Caco-2 (cell line): ENCODE measurements around the gene PBX4. TPM values are rescaled to one million over a fixed set of nuclear protein-coding genes. Genes with fewer than 3 reads are reported as not detected.
A peak's percentile ranks its signal among the peaks of the same experiment; 100 is the strongest.

Source experiments
- BruUV-seq: library from RNA; stranded (reverse); fragments of 400-500 nt; replicated peaks from 2 replicates; lab custom pipeline; 2021; lab: Mats Ljungman, UMichigan
- CTCF ChIA-PET: fragments of 300-600 bp; sonication (Branson Sonifier 250); formaldehyde crosslinking; loops from one replicate; lab custom pipeline; 2022; ENCODE audit warnings: antibody characterized with exemption; lab: Charles Lee
- POLR2A ChIA-PET: fragments of 300-600 bp; sonication (Branson Sonifier 250); formaldehyde crosslinking; loops from one replicate; lab custom pipeline; 2022; ENCODE audit warnings: antibody characterized with exemption; lab: Charles Lee
- DNase-seq, 2 experiments: peaks; one replicate each; pipeline versions ENCODE4 v3.0.0 to v3.0.0-alpha.2; 2020 to 2022
- H3K27me3 ChIP-seq: replicated peaks from 2 replicates; pipeline ENCODE4 v1.6.0; 2011; ENCODE audit warnings: low read length; ENCODE audit not compliant: control insufficient read depth, insufficient read depth
- H3K36me3 ChIP-seq: 2 replicates; pipeline ENCODE4 v1.5.1; 2011; ENCODE audit warnings: low read length; ENCODE audit not compliant: control insufficient read depth, insufficient read depth
- H3K4me1 ChIP-seq: fragments of 250-450 bp; sonication (Bioruptor Pico); 2 replicates; pipeline ENCODE4 v1.5.1; 2020; ENCODE audit warnings: mild to moderate bottlenecking
- H3K4me3 ChIP-seq: 2 replicates; pipeline ENCODE4 v1.5.1; 2011; ENCODE audit warnings: low read depth, mild to moderate bottlenecking, control low read depth, low read length
- H3K9me3 ChIP-seq: fragments of 250-450 bp; sonication (Bioruptor Pico); 2 replicates; pipeline ENCODE4 v1.5.1; 2020; ENCODE audit warnings: mild to moderate bottlenecking, moderate library complexity
- H3K27ac Mint-ChIP-seq: one replicate; pipeline ENCODE4 v1.8.0; 2022; ENCODE audit warnings: mixed read lengths; ENCODE audit not compliant: unreplicated experiment
- H3K27me3 Mint-ChIP-seq: one replicate; pipeline ENCODE4 v1.8.0; 2022; ENCODE audit warnings: mixed read lengths; ENCODE audit not compliant: insufficient read depth, unreplicated experiment
- H3K36me3 Mint-ChIP-seq: one replicate; pipeline ENCODE4 v1.8.0; 2022; ENCODE audit warnings: mild to moderate bottlenecking, mixed read lengths; ENCODE audit not compliant: insufficient read depth, unreplicated experiment
- H3K4me1 Mint-ChIP-seq: one replicate; pipeline ENCODE4 v1.8.0; 2022; ENCODE audit warnings: low read depth, mixed read lengths; ENCODE audit not compliant: unreplicated experiment
- H3K4me3 Mint-ChIP-seq: one replicate; pipeline ENCODE4 v1.8.0; 2022; ENCODE audit warnings: mild to moderate bottlenecking, moderate library complexity, mixed read lengths; ENCODE audit not compliant: unreplicated experiment
- H3K9me3 Mint-ChIP-seq: one replicate; pipeline ENCODE4 v1.8.0; 2022; ENCODE audit warnings: mixed read lengths; ENCODE audit not compliant: unreplicated experiment
- intact Hi-C: fragments of 100-400 bp; cut with micrococcal nuclease; formaldehyde crosslinking; loops from one replicate; pipeline ENCODE4 v1.10.0; 2022; ENCODE audit not compliant: unreplicated experiment
- total RNA-seq: library from RNA; stranded (reverse); gene quantifications from 2 replicates; pipeline ENCODE4 v1.2.3, GENCODE V29; 2022
- TF ChIP-seq, protein P1 (sequence below), 2 experiments: fragments of 200-600 bp in 1 of 2; IDR thresholded peaks; 1 replicate in 1 of 2; 2 replicates in 1 of 2; pipeline versions ENCODE4 v1.5.1 to v1.8.0; 2011 to 2022; ENCODE audit warnings: antibody characterized with exemption in 1 of 2, control low read depth in 1 of 2, inconsistent platforms in 1 of 2, low read depth in 1 of 2, low read length in 1 of 2, mild to moderate bottlenecking in 1 of 2, moderate library complexity in 1 of 2; ENCODE audit not compliant: insufficient read depth in 1 of 2, severe bottlenecking in 1 of 2, unreplicated experiment in 1 of 2

PBX4 gene
- total RNA-seq, 1 experiment from 2014 or later = 3.5 TPM

DNA sequence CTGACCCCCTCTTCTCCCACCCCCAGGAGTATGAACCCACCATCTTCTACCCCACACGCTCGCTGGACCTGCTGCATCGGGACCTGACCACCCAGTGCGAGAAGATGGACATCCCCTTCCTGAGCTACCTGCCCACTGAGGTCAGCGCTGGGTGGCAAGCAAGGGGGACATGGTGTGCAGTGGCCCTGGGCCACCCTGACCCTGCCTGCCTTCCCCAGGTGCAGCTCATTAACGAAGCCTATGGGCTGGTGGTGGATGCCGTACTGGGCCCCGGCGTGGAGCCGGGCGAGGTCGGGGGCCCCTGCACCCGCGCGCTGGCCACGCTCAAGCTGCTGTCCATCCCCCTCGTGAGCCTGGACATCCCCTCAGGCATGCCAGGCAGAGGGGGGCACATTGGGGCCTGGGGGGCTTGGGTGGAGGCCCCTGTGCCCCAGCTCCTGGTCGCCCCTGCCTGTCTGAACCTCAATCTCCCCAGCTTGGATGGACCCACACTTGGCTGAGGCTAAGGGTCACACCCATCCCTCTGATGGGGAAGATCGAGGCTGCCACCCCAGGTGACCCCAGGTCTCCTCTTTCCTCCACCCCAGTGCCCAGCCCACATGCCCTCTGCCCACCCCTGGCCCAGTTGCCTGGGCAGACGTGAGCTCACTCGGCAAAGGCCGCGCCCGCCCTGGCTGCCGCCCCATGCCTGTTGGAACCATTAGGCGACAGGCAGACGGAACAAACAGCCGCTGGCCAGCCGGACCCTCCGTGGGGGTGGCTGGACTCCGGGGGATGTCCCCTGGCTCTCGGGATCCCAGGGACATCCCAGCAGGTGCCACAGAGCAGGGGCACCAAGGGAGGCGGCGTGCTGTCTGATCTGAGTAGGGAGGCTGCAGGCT, 82.9 kb downstream of the PBX4 start:
- H3K27me3 ChIP-seq = no peaks in the 10 kb centered on the region
- no peaks in the 10 kb centered on the region for H3K27me3 Mint-ChIP-seq
- POLR2A ChIA-PET = interaction anchor here (0.6 kb wide), 1 partner anchor 115 kb away, joined by 3 read pairs; no protein-coding TSS in a partner anchor
- DNase-seq = no peak
- no peaks in the 10 kb centered on the region for H3K4me1 ChIP-seq
- H3K4me3 ChIP-seq = no peak overlapping the region
- H3K27ac Mint-ChIP-seq = no peak overlapping the region
- TF ChIP-seq, protein P1, sequence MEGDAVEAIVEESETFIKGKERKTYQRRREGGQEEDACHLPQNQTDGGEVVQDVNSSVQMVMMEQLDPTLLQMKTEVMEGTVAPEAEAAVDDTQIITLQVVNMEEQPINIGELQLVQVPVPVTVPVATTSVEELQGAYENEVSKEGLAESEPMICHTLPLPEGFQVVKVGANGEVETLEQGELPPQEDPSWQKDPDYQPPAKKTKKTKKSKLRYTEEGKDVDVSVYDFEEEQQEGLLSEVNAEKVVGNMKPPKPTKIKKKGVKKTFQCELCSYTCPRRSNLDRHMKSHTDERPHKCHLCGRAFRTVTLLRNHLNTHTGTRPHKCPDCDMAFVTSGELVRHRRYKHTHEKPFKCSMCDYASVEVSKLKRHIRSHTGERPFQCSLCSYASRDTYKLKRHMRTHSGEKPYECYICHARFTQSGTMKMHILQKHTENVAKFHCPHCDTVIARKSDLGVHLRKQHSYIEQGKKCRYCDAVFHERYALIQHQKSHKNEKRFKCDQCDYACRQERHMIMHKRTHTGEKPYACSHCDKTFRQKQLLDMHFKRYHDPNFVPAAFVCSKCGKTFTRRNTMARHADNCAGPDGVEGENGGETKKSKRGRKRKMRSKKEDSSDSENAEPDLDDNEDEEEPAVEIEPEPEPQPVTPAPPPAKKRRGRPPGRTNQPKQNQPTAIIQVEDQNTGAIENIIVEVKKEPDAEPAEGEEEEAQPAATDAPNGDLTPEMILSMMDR (IDR thresholded peaks at IDR 0.05; ENCODE audit: insufficient read depth in 1 of 2, low read depth in 1 of 2, low read length in 1 of 2, severe bottlenecking in 1 of 2, unreplicated experiment in 1 of 2) = no peak
- intact Hi-C loops = no loop called here
- CTCF ChIA-PET = no interaction called here
- H3K4me1 Mint-ChIP-seq = peaks cover 16% of the 10 kb centered on the region
- no peaks in the 10 kb centered on the region for H3K9me3 Mint-ChIP-seq
- peaks cover 28% of the 10 kb centered on the region for H3K36me3 Mint-ChIP-seq
- no peaks in the 10 kb centered on the region for H3K9me3 ChIP-seq
- no TSS peak for BruUV-seq
- no peaks in the 10 kb centered on the region for H3K36me3 ChIP-seq
- no peak overlapping the region for H3K4me3 Mint-ChIP-seq

DNA sequence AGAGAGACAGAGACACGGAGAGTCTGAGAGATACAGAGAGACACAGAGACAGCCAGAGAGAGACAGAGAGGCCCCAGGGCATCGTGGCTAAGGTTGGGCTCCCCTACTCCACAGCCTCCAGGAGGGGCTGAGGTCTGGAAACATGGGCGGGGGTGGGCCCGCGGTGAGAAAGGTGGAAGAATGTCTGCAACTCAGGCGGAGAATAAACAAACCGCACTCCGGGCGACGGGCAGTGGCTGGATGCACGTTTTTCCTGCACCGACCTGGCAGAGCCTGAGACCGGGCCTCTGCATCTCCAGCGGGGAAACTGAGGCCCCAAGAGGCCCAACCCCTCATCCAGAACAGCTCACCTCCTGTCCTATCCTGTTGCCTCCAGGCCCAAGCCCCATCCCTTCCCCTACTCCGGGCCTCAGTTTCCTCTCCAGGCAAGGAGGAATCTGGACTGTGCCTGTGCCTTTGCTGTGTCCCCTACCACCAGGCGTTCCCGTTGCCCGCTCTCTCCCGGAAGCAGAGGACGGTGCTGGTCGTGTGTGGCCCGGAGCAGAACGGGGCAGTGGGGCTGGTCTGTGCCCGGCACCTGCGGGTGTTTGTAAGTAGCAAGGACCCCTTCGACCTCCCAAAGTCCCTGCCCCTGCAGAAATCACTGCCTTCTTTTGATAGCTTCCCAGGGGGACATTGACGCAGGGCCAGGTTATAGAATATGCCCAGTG, 83.8 kb downstream of the PBX4 start:
- POLR2A ChIA-PET = no interaction called here
- H3K27me3 ChIP-seq = no peaks in the 10 kb centered on the region
- H3K4me3 ChIP-seq = no peak overlapping the region
- H3K27me3 Mint-ChIP-seq = no peaks in the 10 kb centered on the region
- CTCF ChIA-PET = no interaction called here
- H3K36me3 Mint-ChIP-seq = peaks cover 31% of the 10 kb centered on the region
- TF ChIP-seq, protein P1 (IDR thresholded peaks at IDR 0.05; ENCODE audit: insufficient read depth in 1 of 2, low read depth in 1 of 2, low read length in 1 of 2, severe bottlenecking in 1 of 2, unreplicated experiment in 1 of 2) = no peak
- H3K4me1 Mint-ChIP-seq = peaks cover 16% of the 10 kb centered on the region
- H3K4me1 ChIP-seq = no peaks in the 10 kb centered on the region
- H3K36me3 ChIP-seq = no peaks in the 10 kb centered on the region
- no peak for DNase-seq
- intact Hi-C loops = loop anchor here (5.0 kb wide), 1 partner anchor 93 kb away; the partner anchor contains the start of gene LPAR2
- BruUV-seq = no TSS peak
- peak overlapping the region; percentile 22 for H3K27ac Mint-ChIP-seq
- H3K9me3 Mint-ChIP-seq = no peaks in the 10 kb centered on the region
- H3K4me3 Mint-ChIP-seq = no peak overlapping the region
- no peaks in the 10 kb centered on the region for H3K9me3 ChIP-seq

DNA sequence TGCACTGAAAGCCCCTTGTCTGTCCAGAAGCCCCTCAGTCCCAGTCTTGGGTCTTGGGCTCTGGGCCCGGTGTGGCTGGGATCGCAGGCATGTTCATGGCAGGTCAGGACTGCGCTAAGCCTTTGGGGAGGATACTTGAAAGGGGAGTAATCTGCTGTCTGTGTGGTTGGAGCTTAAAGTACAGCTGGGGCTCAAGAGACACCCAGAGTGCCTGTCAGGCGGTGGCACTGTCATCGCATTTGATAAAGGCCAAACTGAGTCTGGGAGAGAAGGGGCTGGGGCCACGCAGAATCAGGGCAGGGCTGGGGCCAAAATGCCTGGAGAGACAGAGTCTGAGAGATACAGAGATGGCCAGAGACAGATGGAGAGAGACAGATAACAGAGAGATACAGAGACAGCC, 84.6 kb downstream of the PBX4 start:
- H3K4me3 Mint-ChIP-seq = no peak overlapping the region
- no TSS peak for BruUV-seq
- Histone ChIP-seq H3K4me3 (no peak overlapping the region), H3K9me3 (no peaks in the 10 kb centered on the region), H3K4me1 (no peaks in the 10 kb centered on the region), H3K36me3 (no peaks in the 10 kb centered on the region), H3K27me3 (no peaks in the 10 kb centered on the region)
- no peaks in the 10 kb centered on the region for H3K27me3 Mint-ChIP-seq
- POLR2A ChIA-PET = no interaction called here
- H3K27ac Mint-ChIP-seq = peak overlapping the region; percentile 22
- CTCF ChIA-PET = interaction anchor here (2.3 kb wide), 1 partner anchor 20 kb away, joined by 12 read pairs; no protein-coding TSS in a partner anchor
- no peak for DNase-seq
- H3K4me1 Mint-ChIP-seq = peaks cover 14% of the 10 kb centered on the region
- TF ChIP-seq, protein P1 (IDR thresholded peaks at IDR 0.05; ENCODE audit: insufficient read depth in 1 of 2, low read depth in 1 of 2, low read length in 1 of 2, severe bottlenecking in 1 of 2, unreplicated experiment in 1 of 2) = no peak
- H3K9me3 Mint-ChIP-seq = no peaks in the 10 kb centered on the region
- intact Hi-C loops = loop anchor here (2.0 to 5.0 kb wide), 2 partner anchors 19 to 93 kb away; partner anchors contain the start of gene LPAR2
- peaks cover 40% of the 10 kb centered on the region for H3K36me3 Mint-ChIP-seq
